ENCODE data around the gene PRRC2A. TPM values are rescaled to one million over a fixed set of nuclear protein-coding genes. Genes with fewer than 3 reads are reported as not detected.
A peak's percentile ranks its signal among the peaks of the same experiment; 100 is the strongest.

The PRRC2A gene
- total and polyA plus RNA-seq, 4 experiments from 2014 or later, result 0.09 to 218 (median 113) TPM

GRCh38 chr6:31579546-31580437 is 40.7 kb upstream of the PRRC2A start:
- Histone ChIP-seq H3K4me3 (ENCODE audit: low read length in 2 of 2) (peak overlapping the region; percentile 89 to 95), H3K27ac (ENCODE audit: low read depth, low read length) (peak overlapping the region; percentile 92), H3K27me3 (ENCODE audit: insufficient read depth, low read length) (no peaks in the 10 kb centered on the region), H3K9me3 (ENCODE audit: control insufficient read depth in 1 of 2, low read length in 2 of 2) (no peaks in the 10 kb centered on the region), H3K36me3 (ENCODE audit: insufficient read depth, low read length) (peaks cover 12% of the 10 kb centered on the region), H3K4me1 (ENCODE audit: insufficient read depth, low read length) (peaks cover 67% of the 10 kb centered on the region)
- H3K36me3 Mint-ChIP-seq, result peaks cover 56 to 63% of the 10 kb centered on the region in 2 donors
- DNase-seq, result peak in 1 of 5 donors; percentile 53
- intact Hi-C loops (cut with micrococcal nuclease), result loop anchor here (1.0 to 5.0 kb wide), 4 partner anchors 7 to 87 kb away; partner anchors contain the start of genes BAG6, LTA and NFKBIL1
- POLR2A ChIA-PET (ENCODE audit: partially characterized antibody), result interaction anchor here (0.8 to 52.5 kb wide), 14 partner anchors 3 to 392 kb away, joined by 3 to 3597 read pairs (median 4); partner anchors contain the start of genes ABHD16A, ATP6V1G2, BAG6 and C6orf47
- CTCF ChIA-PET (ENCODE audit: partially characterized antibody), result interaction anchor here (1.5 to 19.7 kb wide), 6 partner anchors 11 to 86 kb away, joined by 3 to 962 read pairs (median 35); partner anchors contain the start of genes ATP6V1G2, DDX39B, LST1 and NCR3
- no peaks in the 10 kb centered on the region for H3K27me3 Mint-ChIP-seq
- H3K9me3 Mint-ChIP-seq, result no peaks in the 10 kb centered on the region
- H3K4me3 Mint-ChIP-seq, result peak overlapping the region; percentile 95 to 100 (median 99)
- peaks cover 33 to 95% (median 52%) of the 10 kb centered on the region in 4 donors for H3K4me1 Mint-ChIP-seq
- peak overlapping the region; percentile 96 to 100 (median 99) for H3K27ac Mint-ChIP-seq

GRCh38 chr6:31580438-31580740 is 40.1 kb upstream of the PRRC2A start:
- no peaks in the 10 kb centered on the region for H3K9me3 Mint-ChIP-seq
- peaks cover 56 to 61% of the 10 kb centered on the region in 2 donors for H3K36me3 Mint-ChIP-seq
- peak overlapping the region; percentile 89 to 95 for H3K4me3 ChIP-seq (ENCODE audit: low read length in 2 of 2)
- no peak for DNase-seq
- no peaks in the 10 kb centered on the region for H3K27me3 Mint-ChIP-seq
- POLR2A ChIA-PET (ENCODE audit: partially characterized antibody), result interaction anchor here (0.8 to 52.5 kb wide), 15 partner anchors 2 to 252 kb away, joined by 3 to 3597 read pairs (median 5); partner anchors contain the start of genes ABHD16A, ATP6V1G2, BAG6 and C6orf47
- intact Hi-C loops (cut with micrococcal nuclease), result loop anchor here (1.0 to 5.0 kb wide), 4 partner anchors 8 to 88 kb away; partner anchors contain the start of genes BAG6, LTA and NFKBIL1
- H3K27ac ChIP-seq (ENCODE audit: low read depth, low read length), result peak overlapping the region; percentile 92
- H3K27ac Mint-ChIP-seq, result peak overlapping the region; percentile 96 to 100 (median 99)
- peak overlapping the region; percentile 95 to 100 (median 99) for H3K4me3 Mint-ChIP-seq
- peaks cover 12% of the 10 kb centered on the region for H3K36me3 ChIP-seq (ENCODE audit: insufficient read depth, low read length)
- no peaks in the 10 kb centered on the region for H3K9me3 ChIP-seq (ENCODE audit: control insufficient read depth in 1 of 2, low read length in 2 of 2)
- CTCF ChIA-PET (ENCODE audit: partially characterized antibody), result interaction anchor here (1.5 to 19.7 kb wide), 6 partner anchors 11 to 86 kb away, joined by 3 to 962 read pairs (median 35); partner anchors contain the start of genes ATP6V1G2, DDX39B, LST1 and NCR3
- no peaks in the 10 kb centered on the region for H3K27me3 ChIP-seq (ENCODE audit: insufficient read depth, low read length)
- H3K4me1 Mint-ChIP-seq, result peaks cover 29 to 95% (median 50%) of the 10 kb centered on the region in 4 donors
- peaks cover 67% of the 10 kb centered on the region for H3K4me1 ChIP-seq (ENCODE audit: insufficient read depth, low read length)

DNA sequence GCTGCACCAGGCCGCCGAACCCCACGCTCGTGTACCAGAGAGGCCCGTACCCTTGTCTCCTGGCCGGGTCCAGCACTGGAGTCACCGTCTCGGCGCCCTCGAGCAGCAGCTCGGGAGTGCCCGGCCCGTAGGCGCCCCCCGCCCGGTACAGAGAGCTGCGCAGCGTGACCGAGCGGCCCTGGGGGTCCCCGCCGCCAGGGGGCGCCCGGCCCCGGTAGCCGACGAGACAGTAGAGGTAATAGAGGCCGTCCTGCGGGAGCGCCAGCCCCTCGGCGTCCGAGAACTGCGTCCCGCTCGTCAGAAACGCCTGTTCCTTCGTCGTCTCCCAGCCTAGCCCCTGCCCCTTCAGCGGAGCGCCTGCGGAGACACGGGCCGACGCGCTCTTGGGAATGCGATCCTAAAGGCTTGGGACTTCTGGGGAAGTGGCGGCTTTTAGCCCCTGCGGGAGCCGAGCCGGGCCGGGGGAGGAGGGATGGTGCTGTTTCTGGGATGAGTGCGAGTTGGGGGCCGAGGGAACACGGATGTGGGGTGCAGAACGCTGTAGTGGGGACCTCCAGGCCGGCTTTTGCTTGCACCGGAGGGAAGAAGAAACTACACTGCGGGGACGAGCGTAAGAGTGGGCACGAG is 39.6 kb upstream of the PRRC2A start:
- POLR2A ChIA-PET (ENCODE audit: partially characterized antibody), result interaction anchor here (0.7 to 52.5 kb wide), 21 partner anchors 2 to 1636 kb away, joined by 3 to 3597 read pairs (median 5); partner anchors contain the start of genes ABHD16A, ATP6V1G2, BAG6 and C6orf47
- H3K36me3 Mint-ChIP-seq, result peaks cover 55 to 56% of the 10 kb centered on the region in 2 donors
- intact Hi-C loops (cut with micrococcal nuclease), result loop anchor here (1.0 to 5.0 kb wide), 6 partner anchors 9 to 89 kb away; partner anchors contain the start of genes BAG6, LTA and NFKBIL1
- no peaks in the 10 kb centered on the region for H3K9me3 Mint-ChIP-seq
- Histone ChIP-seq H3K4me1 (ENCODE audit: insufficient read depth, low read length) (peaks cover 71% of the 10 kb centered on the region), H3K27me3 (ENCODE audit: insufficient read depth, low read length) (no peaks in the 10 kb centered on the region), H3K27ac (ENCODE audit: low read depth, low read length) (peak overlapping the region; percentile 92), H3K4me3 (ENCODE audit: low read length in 2 of 2) (peak overlapping the region; percentile 89 to 95), H3K9me3 (ENCODE audit: control insufficient read depth in 1 of 2, low read length in 2 of 2) (no peaks in the 10 kb centered on the region), H3K36me3 (ENCODE audit: insufficient read depth, low read length) (peaks cover 12% of the 10 kb centered on the region)
- peak; percentile 83 to 89 (median 85) for DNase-seq
- no peaks in the 10 kb centered on the region for H3K27me3 Mint-ChIP-seq
- H3K4me3 Mint-ChIP-seq, result peak overlapping the region; percentile 95 to 100 (median 99)
- peak overlapping the region; percentile 96 to 100 (median 99) for H3K27ac Mint-ChIP-seq
- CTCF ChIA-PET (ENCODE audit: partially characterized antibody), result interaction anchor here (1.5 to 19.7 kb wide), 6 partner anchors 12 to 87 kb away, joined by 3 to 962 read pairs (median 35); partner anchors contain the start of genes ATP6V1G2, DDX39B, LST1 and NCR3
- H3K4me1 Mint-ChIP-seq, result peaks cover 32 to 95% (median 53%) of the 10 kb centered on the region in 4 donors

- intact Hi-C loops (cut with micrococcal nuclease), result loop anchor here (1.0 to 5.0 kb wide), 5 partner anchors 16 to 89 kb away; partner anchors contain the start of gene BAG6
- Mint-ChIP-seq H3K4me3 (peak overlapping the region; percentile 95 to 100 (median 99)), H3K36me3 (peaks cover 48 to 49% of the 10 kb centered on the region in 2 donors), H3K9me3 (no peaks in the 10 kb centered on the region), H3K27me3 (no peaks in the 10 kb centered on the region), H3K27ac (peak overlapping the region; percentile 96 to 100 (median 99)), H3K4me1 (peaks cover 35 to 95% (median 58%) of the 10 kb centered on the region in 4 donors)
- Histone ChIP-seq H3K9me3 (ENCODE audit: control insufficient read depth in 1 of 2, low read length in 2 of 2) (no peaks in the 10 kb centered on the region), H3K27ac (ENCODE audit: low read depth, low read length) (peak overlapping the region; percentile 92), H3K4me3 (ENCODE audit: low read length in 2 of 2) (peak overlapping the region; percentile 89 to 95), H3K4me1 (ENCODE audit: insufficient read depth, low read length) (peaks cover 78% of the 10 kb centered on the region), H3K27me3 (ENCODE audit: insufficient read depth, low read length) (no peaks in the 10 kb centered on the region), H3K36me3 (ENCODE audit: insufficient read depth, low read length) (peaks cover 12% of the 10 kb centered on the region)
- POLR2A ChIA-PET (ENCODE audit: partially characterized antibody), result interaction anchor here (0.7 to 52.5 kb wide), 29 partner anchors 1 to 1637 kb away, joined by 3 to 3597 read pairs (median 5); partner anchors contain the start of genes ATP6V1G2, BAG6, C6orf47 and DDX39B
- CTCF ChIA-PET (ENCODE audit: partially characterized antibody), result interaction anchor here (1.1 to 19.7 kb wide), 9 partner anchors 8 to 246 kb away, joined by 3 to 962 read pairs (median 16); partner anchors contain the start of genes ATP6V1G2, DDX39B, HSPA1B and LST1
- DNase-seq, result no peak
These were observed 38.9 kb upstream of the PRRC2A start for GRCh38 chr6:31581434-31582229.

- peaks cover 40 to 95% (median 60%) of the 10 kb centered on the region in 4 donors for H3K4me1 Mint-ChIP-seq
- peak; percentile 70 to 85 (median 73) for DNase-seq
- H3K36me3 Mint-ChIP-seq, result peaks cover 42 to 43% of the 10 kb centered on the region in 2 donors
- peak within 1 kb of the TSS; percentile 96 to 100 (median 99) for H3K27ac Mint-ChIP-seq
- POLR2A ChIA-PET (ENCODE audit: partially characterized antibody), result interaction anchor here (0.6 to 52.5 kb wide), 28 partner anchors 0 to 1390 kb away, joined by 3 to 3597 read pairs (median 4); partner anchors contain the start of genes ATP6V1G2, BAG6, C6orf47 and DDX39B
- Histone ChIP-seq H3K4me3 (ENCODE audit: low read length in 2 of 2) (peak within 1 kb of the TSS; percentile 89 to 95), H3K9me3 (ENCODE audit: control insufficient read depth in 1 of 2, low read length in 2 of 2) (no peaks in the 10 kb centered on the region), H3K4me1 (ENCODE audit: insufficient read depth, low read length) (peaks cover 79% of the 10 kb centered on the region), H3K36me3 (ENCODE audit: insufficient read depth, low read length) (peaks cover 9% of the 10 kb centered on the region), H3K27ac (ENCODE audit: low read depth, low read length) (peak within 1 kb of the TSS; percentile 92), H3K27me3 (ENCODE audit: insufficient read depth, low read length) (no peaks in the 10 kb centered on the region)
- H3K4me3 Mint-ChIP-seq, result peak within 1 kb of the TSS; percentile 95 to 100 (median 99)
- intact Hi-C loops (cut with micrococcal nuclease), result loop anchor here (1.0 to 5.0 kb wide), 3 partner anchors 23 to 90 kb away; partner anchors contain the start of gene BAG6
- no peaks in the 10 kb centered on the region for H3K9me3 Mint-ChIP-seq
- CTCF ChIA-PET (ENCODE audit: partially characterized antibody), result interaction anchor here (0.8 to 19.7 kb wide), 10 partner anchors 9 to 248 kb away, joined by 3 to 962 read pairs (median 12); partner anchors contain the start of genes ATP6V1G2, DDX39B, HSPA1B and LST1
- no peaks in the 10 kb centered on the region for H3K27me3 Mint-ChIP-seq
These were observed 38.3 kb upstream of the PRRC2A start, which contains the start of gene LTB for GRCh38 chr6:31582230-31582643. LTB (minus strand) TSS chr6:31582424; CDS start chr6:31582417, 7 bp downstream.
